Subcutaneous abdominal adipose tissue (tissue), 5 donors: ENCODE measurements around the gene POGK.
"Not testable (repeated sequence)": the region's sequence is repeated elsewhere in the genome, so short reads cannot be mapped to it uniquely, and the experiment has no call there.

Experiments used
- H3K27ac ChIP-seq: one replicate; pipeline ENCODE4 v1.7.0; 2013; ENCODE audit warnings: low read depth, mild to moderate bottlenecking, inconsistent platforms, low read length, moderate library complexity
- H3K27me3 ChIP-seq, 5 donors: one replicate each; pipeline ENCODE4 v1.7.0; 2013; ENCODE audit warnings: low read length in 5 of 5, inconsistent platforms in 1 of 5; ENCODE audit not compliant: control insufficient read depth in 5 of 5, insufficient read depth in 4 of 5
- H3K36me3 ChIP-seq, 5 donors: one replicate each; pipeline ENCODE4 v1.7.0; 2013; ENCODE audit warnings: low read length in 5 of 5; ENCODE audit not compliant: control insufficient read depth in 5 of 5, insufficient read depth in 5 of 5
- H3K4me1 ChIP-seq, 5 donors: one replicate each; pipeline ENCODE4 v1.7.0; 2013; ENCODE audit warnings: low read length in 5 of 5, mild to moderate bottlenecking in 3 of 5, moderate library complexity in 1 of 5; ENCODE audit not compliant: control insufficient read depth in 5 of 5, insufficient read depth in 5 of 5
- H3K4me3 ChIP-seq, 5 donors: one replicate each; pipeline ENCODE4 v1.7.0; 2013; ENCODE audit warnings: low read length in 5 of 5, low read depth in 1 of 5
- H3K9ac ChIP-seq, 5 donors: one replicate each; pipeline ENCODE4 v1.7.0; 2013; ENCODE audit warnings: low read length in 5 of 5, mild to moderate bottlenecking in 4 of 5, moderate library complexity in 3 of 5
- H3K9me3 ChIP-seq, 5 donors: one replicate each; pipeline ENCODE4 v1.7.0; 2013; ENCODE audit warnings: low read length in 5 of 5; ENCODE audit not compliant: control insufficient read depth in 5 of 5
- donor health status: healthy.
- donor health status: healthy.
- donor health status: healthy.
- donor health status: healthy.
- donor health status: healthy.

Gene POGK

DNA sequence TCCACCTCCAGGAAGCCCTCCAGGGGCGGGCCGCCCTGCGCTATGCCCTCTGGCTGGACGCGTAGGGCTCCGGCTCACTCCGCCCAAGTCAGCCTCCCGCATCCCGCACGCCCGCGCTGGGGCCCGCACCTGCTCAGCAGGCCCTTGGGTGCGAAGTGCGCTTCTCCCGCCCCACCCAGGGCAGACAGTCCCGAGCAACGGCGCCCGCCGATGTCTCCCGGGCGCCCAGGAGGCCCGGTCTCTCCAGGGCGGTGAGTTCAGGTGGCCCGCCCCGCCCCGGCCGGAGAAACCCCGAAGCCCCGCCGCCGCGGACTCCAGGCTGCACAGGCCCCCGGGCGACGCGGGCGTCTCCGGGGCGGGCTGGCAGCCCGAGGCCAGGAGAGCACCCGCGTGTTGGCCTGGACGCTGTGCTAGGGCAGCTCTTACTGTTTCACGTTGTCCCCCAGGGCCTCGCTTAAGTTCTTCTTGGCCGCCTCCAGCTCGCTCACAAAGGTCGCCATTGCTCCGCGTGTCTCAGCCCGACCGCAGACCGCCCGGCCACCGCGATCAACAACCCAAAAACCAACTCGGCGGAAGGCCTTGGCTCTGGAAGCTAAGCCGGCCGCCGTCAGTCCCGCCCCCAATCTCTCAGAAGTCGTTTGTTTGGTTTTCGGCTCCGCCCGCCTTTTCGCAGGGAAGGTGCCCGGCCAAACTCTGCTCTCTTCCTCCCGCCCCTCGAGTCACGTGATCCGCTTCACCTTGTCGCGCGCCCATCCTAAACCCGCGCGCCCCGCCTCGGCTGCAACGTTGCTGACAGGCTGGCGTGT is 36.7 kb downstream of the POGK start, which contains the start of gene TADA1:
Gene TADA1 (minus strand): TSS at position 531 of the 806 bp plus-strand sequence. CDS start 31 bp downstream, at position 500.
- Histone ChIP-seq H3K36me3 (no peaks in the 10 kb centered on the region), H3K27ac (peak within 1 kb of the TSS; percentile 77), H3K9ac (peak within 1 kb of the TSS; percentile 32 to 92 (median 90)), H3K4me3 (peak within 1 kb of the TSS; percentile 70 to 86 (median 82)), H3K9me3 (no peaks in the 10 kb centered on the region), H3K4me1 (peaks cover 3 to 18% (median 13%) of the 10 kb centered on the region in 5 donors), H3K27me3 (no peaks in the 10 kb centered on the region)

GRCh38 chr1:166876540-166876838 is 37.2 kb downstream of the POGK start:
- Histone ChIP-seq H3K4me1 (peaks cover 3 to 18% (median 13%) of the 10 kb centered on the region in 5 donors), H3K9ac (peak overlapping the region; percentile 26 to 72 (median 58)), H3K9me3 (no peaks in the 10 kb centered on the region), H3K27me3 (no peaks in the 10 kb centered on the region), H3K27ac (no peak overlapping the region), H3K4me3 (peak overlapping the region; percentile 61 to 86 (median 82)), H3K36me3 (no peaks in the 10 kb centered on the region)

DNA sequence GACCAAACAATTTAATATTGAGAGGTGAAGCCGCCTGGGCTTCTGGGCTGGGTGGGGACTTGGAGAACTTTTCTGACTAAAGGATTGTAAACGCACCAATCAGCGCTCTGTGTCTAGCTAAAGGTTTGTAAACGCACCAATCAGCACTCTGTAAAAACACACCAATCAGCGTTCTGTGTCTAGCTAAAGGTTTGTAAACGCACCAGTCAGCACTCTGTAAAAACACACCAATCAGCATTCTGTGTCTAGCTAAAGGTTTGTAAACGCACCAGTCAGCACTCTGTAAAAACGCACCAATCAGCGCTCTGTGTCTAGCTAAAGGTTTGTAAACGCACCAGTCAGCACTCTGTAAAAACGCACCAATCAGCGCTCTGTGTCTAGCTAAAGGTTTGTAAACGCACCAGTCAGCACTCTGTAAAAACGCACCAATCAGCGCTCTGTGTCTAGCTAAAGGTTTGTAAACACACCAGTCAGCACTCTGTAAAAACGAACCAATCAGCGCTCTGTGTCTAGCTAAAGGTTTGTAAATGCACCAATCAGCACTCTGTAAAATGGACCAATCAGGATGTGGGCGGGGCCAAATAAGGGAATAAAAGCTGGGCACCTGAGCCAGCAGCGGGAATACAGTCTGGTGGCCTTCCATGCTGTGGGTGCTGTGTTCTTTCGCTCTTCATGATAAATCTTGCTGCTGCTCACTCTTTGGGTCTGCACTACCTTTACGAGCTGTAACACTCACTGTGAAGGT is 39.1 kb downstream of the POGK start:
- H3K9ac ChIP-seq, H3K27me3 ChIP-seq, H3K27ac ChIP-seq, H3K36me3 ChIP-seq, H3K4me3 ChIP-seq, H3K9me3 ChIP-seq: not testable (repeated sequence)
- peaks cover 3 to 18% (median 13%) of the 10 kb centered on the region in 5 donors for H3K4me1 ChIP-seq

DNA sequence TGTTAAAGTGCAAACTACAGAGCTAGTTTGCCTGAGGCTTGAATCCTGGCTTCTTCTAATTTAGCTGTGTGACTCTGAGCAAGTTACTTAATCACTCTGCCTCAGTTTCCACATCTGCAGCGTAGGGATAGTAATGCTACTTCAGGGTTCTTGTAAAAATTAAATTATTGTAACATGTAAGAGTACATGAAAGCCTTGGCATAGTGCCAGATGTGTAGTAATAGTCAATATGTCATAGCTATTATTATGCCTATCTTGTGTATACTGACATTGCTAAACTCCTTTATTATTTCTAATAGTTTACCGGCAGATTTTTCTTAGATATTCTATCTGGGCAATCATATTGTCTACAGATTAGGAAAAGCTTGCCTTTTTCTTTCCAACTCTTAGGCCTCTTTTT is 43.6 kb downstream of the POGK start:
- Histone ChIP-seq H3K9me3 (no peaks in the 10 kb centered on the region), H3K27ac (no peak overlapping the region), H3K9ac (no peak overlapping the region), H3K27me3 (peaks cover 13 to 20% (median 19%) of the 10 kb centered on the region in 5 donors), H3K36me3 (no peaks in the 10 kb centered on the region), H3K4me1 (peaks cover 0 to 5% (median 4%) of the 10 kb centered on the region in 5 donors), H3K4me3 (no peak overlapping the region)

GRCh38 chr1:166884040-166884642 is 44.9 kb downstream of the POGK start:
- no peak overlapping the region for H3K9ac ChIP-seq
- no peak overlapping the region for H3K27ac ChIP-seq
- peaks cover 13 to 20% (median 19%) of the 10 kb centered on the region in 5 donors for H3K27me3 ChIP-seq
- H3K4me1 ChIP-seq, result peaks cover 0 to 5% (median 4%) of the 10 kb centered on the region in 5 donors
- no peaks in the 10 kb centered on the region for H3K36me3 ChIP-seq
- H3K9me3 ChIP-seq, result no peaks in the 10 kb centered on the region
- H3K4me3 ChIP-seq, result no peak overlapping the region

GRCh38 chr1:166884971-166885370 is 45.7 kb downstream of the POGK start:
- Histone ChIP-seq H3K36me3 (no peaks in the 10 kb centered on the region), H3K9me3 (no peaks in the 10 kb centered on the region), H3K9ac (no peak overlapping the region), H3K4me3 (no peak overlapping the region), H3K27ac (no peak overlapping the region), H3K4me1 (peaks cover 0 to 5% (median 4%) of the 10 kb centered on the region in 5 donors), H3K27me3 (peaks cover 13 to 20% (median 19%) of the 10 kb centered on the region in 5 donors)

DNA sequence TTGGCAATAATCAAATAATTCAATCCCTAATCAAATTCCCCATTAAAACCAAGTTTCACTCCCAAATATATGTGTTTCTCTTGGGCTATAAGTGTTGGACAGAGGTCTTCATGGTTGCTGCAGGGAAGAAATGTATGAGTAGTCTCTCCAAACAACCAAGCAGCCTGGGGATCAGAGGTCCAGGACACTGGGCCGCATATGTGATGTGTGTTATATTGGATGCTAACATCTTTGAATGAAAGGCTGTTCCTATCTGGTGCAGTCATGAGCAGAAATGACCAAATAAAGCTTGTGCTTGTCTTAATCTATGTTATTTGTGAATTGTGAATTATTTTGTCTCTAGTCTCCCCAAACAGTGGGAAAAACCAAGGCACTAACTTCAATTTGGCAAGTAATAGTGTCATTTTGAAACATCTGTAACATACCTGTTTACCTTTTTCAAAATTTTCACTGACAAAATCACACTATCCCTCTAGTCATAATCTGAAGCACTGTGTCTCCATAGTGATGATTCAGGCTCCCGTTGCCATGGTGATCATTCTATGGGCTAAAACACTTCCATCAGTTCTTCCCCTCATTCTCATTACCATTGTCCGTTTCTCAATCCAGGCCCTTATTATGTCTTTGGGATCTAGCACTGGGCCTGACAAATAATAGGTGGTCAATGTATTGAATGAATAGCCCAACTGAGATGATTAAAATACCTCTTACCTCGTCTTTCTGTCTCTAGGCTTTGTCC is 49.3 kb downstream of the POGK start:
- H3K36me3 ChIP-seq, result no peaks in the 10 kb centered on the region
- peaks cover 0 to 5% (median 4%) of the 10 kb centered on the region in 5 donors for H3K4me1 ChIP-seq
- no peaks in the 10 kb centered on the region for H3K9me3 ChIP-seq
- no peak overlapping the region for H3K9ac ChIP-seq
- peaks cover 13 to 23% (median 17%) of the 10 kb centered on the region in 5 donors for H3K27me3 ChIP-seq
- H3K4me3 ChIP-seq, result no peak overlapping the region
- no peak overlapping the region for H3K27ac ChIP-seq

DNA sequence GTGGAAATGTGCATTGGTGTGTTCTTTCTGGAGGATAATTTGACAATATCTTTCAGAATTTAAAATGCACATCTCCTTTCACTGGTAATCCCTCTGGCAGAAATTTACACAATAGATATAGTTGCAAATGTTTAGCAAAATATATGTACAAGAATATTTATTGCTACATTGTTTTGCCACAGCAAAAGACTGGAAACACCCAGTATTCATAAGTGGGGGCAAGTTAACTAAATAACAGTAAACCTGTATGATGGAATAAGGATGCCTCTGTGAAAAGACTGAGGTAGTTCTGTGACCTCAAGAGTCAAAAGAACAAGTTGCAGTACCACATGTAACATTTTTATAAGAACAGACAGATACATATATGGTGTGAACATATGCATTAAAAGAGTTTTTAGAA is 50.5 kb downstream of the POGK start:
- H3K27ac ChIP-seq, result no peak overlapping the region
- H3K4me1 ChIP-seq, result no peaks in the 10 kb centered on the region
- H3K4me3 ChIP-seq, result no peak overlapping the region
- no peak overlapping the region for H3K9ac ChIP-seq
- peaks cover 2 to 11% (median 7%) of the 10 kb centered on the region in 5 donors for H3K27me3 ChIP-seq
- no peaks in the 10 kb centered on the region for H3K36me3 ChIP-seq
- no peaks in the 10 kb centered on the region for H3K9me3 ChIP-seq

- Histone ChIP-seq H3K27ac (no peak overlapping the region), H3K9ac (no peak overlapping the region), H3K4me3 (no peak overlapping the region), H3K36me3 (no peaks in the 10 kb centered on the region), H3K9me3 (peaks cover 0 to 11% (median 0%) of the 10 kb centered on the region in 5 donors), H3K27me3 (peaks cover 0 to 3% (median 0%) of the 10 kb centered on the region in 5 donors), H3K4me1 (no peaks in the 10 kb centered on the region)
Observed at GRCh38 chr1:166895766-166896165, 56.5 kb downstream of the POGK start.
